B cell (primary cell): ENCODE data around the gene PHPT1. TPM values are rescaled to one million over a fixed set of nuclear protein-coding genes. Genes with fewer than 3 reads are reported as not detected.

Experiments used
- ATAC-seq: fragments of 200-7000 bp; cut with Tn5 transposase; one replicate; pipeline ENCODE4 v1.10.0; 2021; ENCODE audit warnings: low read depth, mild to moderate bottlenecking, moderate number of reproducible peaks, moderate library complexity
- CTCF ChIA-PET: fragments of 350-600 bp; sonication (Branson Sonifier 250); formaldehyde crosslinking; loops from one replicate; lab custom pipeline; 2021; ENCODE audit warnings: antibody characterized with exemption, inconsistent platforms; lab: Charles Lee
- POLR2A ChIA-PET: fragments of 350-600 bp; sonication (Branson Sonifier 250); formaldehyde crosslinking; loops from one replicate; lab custom pipeline; 2021; ENCODE audit warnings: antibody characterized with exemption; lab: Charles Lee
- DNase-seq: peaks from one replicate; pipeline ENCODE4 v3.0.0; 2013
- H2AFZ ChIP-seq: 2 replicates; pipeline ENCODE4 v1.6.1; 2012; ENCODE audit warnings: mild to moderate bottlenecking, low read depth, low read length; ENCODE audit not compliant: insufficient read depth, poor library complexity, severe bottlenecking
- H3K27ac ChIP-seq, 2 donors: 1 replicate in 1 of 2; 2 replicates in 1 of 2; pipeline ENCODE4 v1.5.1; 2012 to 2013; ENCODE audit warnings: low read length in 2 of 2, mild to moderate bottlenecking in 2 of 2, moderate library complexity in 1 of 2
- H3K27me3 ChIP-seq, 4 experiments: fragments of 200-600 bp in 1 of 4; sonication (generic) in 1 of 4; replicated peaks in 1 of 4; 1 replicate in 2 of 4; 2 replicates in 2 of 4; pipeline versions ENCODE4 v1.6.1 to v1.7.0; 2013 to 2016; ENCODE audit warnings: low read length in 3 of 4, mild to moderate bottlenecking in 2 of 4, mixed read lengths in 1 of 4, moderate library complexity in 1 of 4; ENCODE audit not compliant: insufficient read depth in 4 of 4, control insufficient read depth in 3 of 4; ENCODE audit errors: control extremely low read depth in 1 of 4
- H3K36me3 ChIP-seq, 2 experiments: replicated peaks in 1 of 2; 1 replicate in 1 of 2; 2 replicates in 1 of 2; pipeline versions ENCODE4 v1.6.1 to v1.7.1; 2013; ENCODE audit warnings: low read length in 1 of 2; ENCODE audit not compliant: insufficient read depth in 2 of 2, control insufficient read depth in 1 of 2; ENCODE audit errors: control extremely low read depth in 1 of 2, extremely low read depth in 1 of 2
- H3K4me1 ChIP-seq, 2 donors: fragments of 200-600 bp in 1 of 2; sonication (generic) in 1 of 2; 1 replicate in 1 of 2; 2 replicates in 1 of 2; pipeline versions ENCODE4 v1.5.1 to v1.6.1; 2013 to 2017; ENCODE audit warnings: low read length in 2 of 2; ENCODE audit not compliant: control insufficient read depth in 2 of 2, insufficient read depth in 2 of 2
- H3K4me2 ChIP-seq: replicated peaks from 2 replicates; pipeline ENCODE3; 2012; ENCODE audit warnings: mild to moderate bottlenecking, low read depth, low read length; ENCODE audit not compliant: poor library complexity, severe bottlenecking
- H3K4me3 ChIP-seq, 5 experiments: fragments of 200-600 bp in 1 of 5; sonication (generic) in 1 of 5; 1 replicate in 3 of 5; 2 replicates in 2 of 5; pipeline versions ENCODE4 v1.5.1 to v1.7.0; 2011 to 2016; ENCODE audit warnings: low read length in 4 of 5, mild to moderate bottlenecking in 4 of 5, low read depth in 2 of 5, control low read depth in 1 of 5, moderate library complexity in 1 of 5; ENCODE audit not compliant: insufficient read depth in 1 of 5; ENCODE audit errors: control extremely low read depth in 1 of 5, extremely low read depth in 1 of 5
- H3K79me2 ChIP-seq: fragments of 200-600 bp; sonication (generic); one replicate; pipeline ENCODE4 v1.6.0; 2016; ENCODE audit warnings: low read length; ENCODE audit not compliant: control insufficient read depth, insufficient read depth
- H3K9ac ChIP-seq: fragments of 200-600 bp; sonication (generic); 2 replicates; pipeline ENCODE4 v1.6.1; 2017; ENCODE audit warnings: mild to moderate bottlenecking, low read length, moderate library complexity
- H3K9me3 ChIP-seq, 3 donors: one replicate each; pipeline versions ENCODE4 v1.6.1 to v1.7.1; 2013; ENCODE audit warnings: low read length in 2 of 3; ENCODE audit not compliant: control insufficient read depth in 2 of 3, insufficient read depth in 1 of 3; ENCODE audit errors: control extremely low read depth in 1 of 3
- H4K20me1 ChIP-seq: 2 replicates; pipeline ENCODE4 v1.6.0; 2012; ENCODE audit warnings: mild to moderate bottlenecking, low read length; ENCODE audit not compliant: insufficient read depth, control insufficient read depth, poor library complexity, severe bottlenecking
- H3K27ac Mint-ChIP-seq: one replicate; pipeline ENCODE4 v1.8.0; 2021; ENCODE audit warnings: mixed read lengths
- H3K27me3 Mint-ChIP-seq: one replicate; pipeline ENCODE4 v1.8.0; 2021; ENCODE audit warnings: mixed read lengths
- H3K4me1 Mint-ChIP-seq: one replicate; pipeline ENCODE4 v1.8.0; 2021; ENCODE audit warnings: mixed read lengths
- H3K4me3 Mint-ChIP-seq: one replicate; pipeline ENCODE4 v1.8.0; 2021; ENCODE audit warnings: mixed read lengths
- H3K9me3 Mint-ChIP-seq: one replicate; pipeline ENCODE4 v1.8.0; 2022; ENCODE audit warnings: mixed read lengths; ENCODE audit not compliant: insufficient read depth
- CTCF ChIP-seq: fragments of 200-600 bp; IDR thresholded peaks from one replicate; pipeline ENCODE4 v1.8.0; 2022; ENCODE audit warnings: antibody characterized with exemption, mild to moderate bottlenecking
- EZH2 ChIP-seq: IDR thresholded peaks from 2 replicates; pipeline ENCODE4 v1.6.1; 2012; ENCODE audit warnings: borderline replicate concordance, low read depth, mild to moderate bottlenecking, moderate library complexity, low read length; ENCODE audit not compliant: insufficient read depth, poor library complexity, severe bottlenecking
- WGBS: methylation state at CpG from one replicate; pipeline ENCODE4 v1.1.5; 2013; ENCODE audit warnings: missing lambda C conversion rate; ENCODE audit not compliant: insufficient coverage; 5-methylcytosine and 5-hydroxymethylcytosine counted together
- intact Hi-C: fragments of 100-400 bp; cut with micrococcal nuclease; formaldehyde crosslinking; loops from one replicate; pipeline ENCODE4 v1.10.0; 2022
- polyA plus RNA-seq: library from polyadenylated mRNA; depleted of rRNA; stranded (reverse); fragments of >200 nt; gene quantifications from 2 replicates; pipeline ENCODE4 v1.2.3, GENCODE V29; 2012
- total RNA-seq, 2 donors: library from RNA; stranded (reverse); fragments of 120-200 nt in 1 of 2; gene quantifications; 1 replicate in 1 of 2; 2 replicates in 1 of 2; pipeline versions ENCODE4 v1.2.3 to v1.2.4, GENCODE V29; 2013 to 2022

Gene PHPT1
- total and polyA plus RNA-seq, 2 donors (not counting 1 experiment from before 2014, with no cell fraction given) = 36.5 to 37.2 TPM

GRCh38 chr9:136839229-136840139 is 9.7 kb upstream of the PHPT1 start:
- Mint-ChIP-seq H3K4me3 (no peak overlapping the region), H3K27me3 (no peaks in the 10 kb centered on the region), H3K4me1 (peaks cover 11% of the 10 kb centered on the region), H3K9me3 (no peaks in the 10 kb centered on the region), H3K27ac (no peak overlapping the region)
- Histone ChIP-seq H3K27ac (no peak overlapping the region), H3K9me3 (peaks cover 0 to 6% (median 0%) of the 10 kb centered on the region in 3 donors), H3K4me2 (no peak overlapping the region), H3K4me1 (peaks cover 11 to 26% of the 10 kb centered on the region in 2 donors), H3K4me3 (no peak overlapping the region), H3K79me2 (no peaks in the 10 kb centered on the region), H3K27me3 (peaks cover 0 to 13% (median 3%) of the 10 kb centered on the region in 4 experiments), H4K20me1 (peaks cover 13% of the 10 kb centered on the region), H3K36me3 (no peaks in the 10 kb centered on the region), H3K9ac (no peak overlapping the region), H2AFZ (no peak overlapping the region)
- ATAC-seq = no peak
- CTCF ChIA-PET = interaction anchor here (3.6 kb wide), 1 partner anchor 196 kb away, joined by 29 read pairs; no protein-coding TSS in a partner anchor
- WGBS = 94% methylated on average over 33 of the region's 36 CpGs
- intact Hi-C loops = no loop called here
- POLR2A ChIA-PET = no interaction called here
- no peak for DNase-seq
- no peak for TF ChIP-seq CTCF
- TF ChIP-seq EZH2 = no peak
